ENCODE results near the gene TBPL1.

DNA sequence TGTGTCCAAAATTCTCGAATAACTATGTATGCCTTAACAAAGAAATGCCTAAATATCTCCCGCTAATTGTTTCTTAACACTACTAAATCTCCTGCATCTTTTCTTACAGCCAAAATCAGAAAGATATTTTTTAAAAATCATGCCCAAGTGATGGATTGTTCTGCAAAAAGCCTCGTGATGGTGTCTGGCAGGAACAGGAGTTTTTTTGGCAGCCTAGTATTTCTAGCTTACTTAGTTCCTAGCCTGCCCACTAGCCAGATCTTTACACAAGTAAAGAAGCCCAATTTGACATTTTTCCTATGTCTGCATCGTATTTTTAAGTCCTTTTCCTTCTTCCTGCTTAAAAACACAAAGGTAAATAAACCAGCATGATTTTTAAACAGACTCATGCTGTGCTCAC, 67.9 kb downstream of the TBPL1 start:
- TF ChIP-seq EZH2phosphoT487 (IDR thresholded peaks at IDR 0.05; ENCODE audit: insufficient read depth, low read depth) (no peak), EZH2 (IDR thresholded peaks at IDR 0.05; ENCODE audit: insufficient read depth, poor library complexity, severe bottlenecking) (no peak)
